Measurements from ENCODE around the gene TXNDC5. TPM values are rescaled to one million over a fixed set of nuclear protein-coding genes. Genes with fewer than 3 reads are reported as not detected.

The TXNDC5 gene
- polyA plus RNA-seq, 1 donor from 2014 or later = 37.7 TPM

GRCh38 chr6:7901056-7901455, 9.5 kb downstream of the TXNDC5 start:
- H3K9me2 ChIP-seq (ENCODE audit: insufficient read depth, low read length) = no peaks in the 10 kb centered on the region
- no peak overlapping the region for H3K4me2 ChIP-seq (ENCODE audit: low read length)
- TF ChIP-seq TAF1 (IDR thresholded peaks at IDR 0.05; ENCODE audit: low read depth) (no peak), CTCF (IDR thresholded peaks at IDR 0.05; ENCODE audit: poor library complexity, severe bottlenecking) (no peak), POLR2AphosphoS5 (IDR thresholded peaks at IDR 0.05) (no peak), SMC3 (conservative IDR thresholded peaks at IDR 0.05; ENCODE audit: poor library complexity) (no peak), EZH2 (IDR thresholded peaks at IDR 0.05; ENCODE audit: borderline replicate concordance, insufficient read depth, low read length, poor library complexity, severe bottlenecking) (no peak), EP300 (conservative IDR thresholded peaks at IDR 0.05; ENCODE audit: poor library complexity, severe bottlenecking) (no peak), REST (IDR thresholded peaks at IDR 0.05; ENCODE audit: borderline replicate concordance) (no peak), RAD21 (conservative IDR thresholded peaks at IDR 0.05) (no peak), MXI1 (conservative IDR thresholded peaks at IDR 0.05; ENCODE audit: poor library complexity, severe bottlenecking) (no peak)
- no peak overlapping the region for H2AFZ ChIP-seq (ENCODE audit: low read depth, low read length)
- no peaks in the 10 kb centered on the region for H3K79me2 ChIP-seq (replicated peaks; ENCODE audit: insufficient read depth, low read length)
- no peaks in the 10 kb centered on the region for H3K27me3 ChIP-seq (ENCODE audit: insufficient read depth, low read depth, low read length)
- no peak overlapping the region for H3K4me3 ChIP-seq (ENCODE audit: low read length)
- H3F3A ChIP-seq (ENCODE audit: insufficient read depth, low read length, poor library complexity, severe bottlenecking) = no peaks in the 10 kb centered on the region
- H3K9me3 ChIP-seq (ENCODE audit: low read length) = no peaks in the 10 kb centered on the region
- H3K27ac ChIP-seq (ENCODE audit: low read length) = no peak overlapping the region
- H3K36me3 ChIP-seq (ENCODE audit: insufficient read depth, low read length) = peaks cover 6% of the 10 kb centered on the region
- no peak overlapping the region for H3K9ac ChIP-seq (ENCODE audit: low read length)
- H4K20me1 ChIP-seq (ENCODE audit: insufficient read depth) = no peaks in the 10 kb centered on the region

- H3K9ac ChIP-seq (ENCODE audit: low read length) = no peak overlapping the region
- H4K20me1 ChIP-seq (ENCODE audit: insufficient read depth) = no peaks in the 10 kb centered on the region
- no peak for TF ChIP-seq EZH2 (IDR thresholded peaks at IDR 0.05; ENCODE audit: borderline replicate concordance, insufficient read depth, low read length, poor library complexity, severe bottlenecking)
- TF ChIP-seq CTCF (IDR thresholded peaks at IDR 0.05; ENCODE audit: poor library complexity, severe bottlenecking) = no peak
- no peak for TF ChIP-seq EP300 (conservative IDR thresholded peaks at IDR 0.05; ENCODE audit: poor library complexity, severe bottlenecking)
- no peak for TF ChIP-seq TAF1 (IDR thresholded peaks at IDR 0.05; ENCODE audit: low read depth)
- no peak for TF ChIP-seq POLR2AphosphoS5 (IDR thresholded peaks at IDR 0.05)
- no peak for TF ChIP-seq REST (IDR thresholded peaks at IDR 0.05; ENCODE audit: borderline replicate concordance)
- no peak for TF ChIP-seq RAD21 (conservative IDR thresholded peaks at IDR 0.05)
- no peak for TF ChIP-seq SMC3 (conservative IDR thresholded peaks at IDR 0.05; ENCODE audit: poor library complexity)
- no peak for TF ChIP-seq MXI1 (conservative IDR thresholded peaks at IDR 0.05; ENCODE audit: poor library complexity, severe bottlenecking)
- peaks cover 6% of the 10 kb centered on the region for H3K36me3 ChIP-seq (ENCODE audit: insufficient read depth, low read length)
- no peak overlapping the region for H2AFZ ChIP-seq (ENCODE audit: low read depth, low read length)
- no peaks in the 10 kb centered on the region for H3K79me2 ChIP-seq (replicated peaks; ENCODE audit: insufficient read depth, low read length)
- H3K27ac ChIP-seq (ENCODE audit: low read length) = no peak overlapping the region
- H3K4me2 ChIP-seq (ENCODE audit: low read length) = no peak overlapping the region
- H3K9me3 ChIP-seq (ENCODE audit: low read length) = no peaks in the 10 kb centered on the region
- H3F3A ChIP-seq (ENCODE audit: insufficient read depth, low read length, poor library complexity, severe bottlenecking) = no peaks in the 10 kb centered on the region
- no peaks in the 10 kb centered on the region for H3K9me2 ChIP-seq (ENCODE audit: insufficient read depth, low read length)
- H3K27me3 ChIP-seq (ENCODE audit: insufficient read depth, low read depth, low read length) = no peaks in the 10 kb centered on the region
- no peak overlapping the region for H3K4me3 ChIP-seq (ENCODE audit: low read length)
These were observed 10.0 kb downstream of the TXNDC5 start for GRCh38 chr6:7900621-7901020.

Measured in neural cell (in vitro differentiated cells).